ENCODE results near the gene CXCR3. TPM values are rescaled to one million over a fixed set of nuclear protein-coding genes. Genes with fewer than 3 reads are reported as not detected.

CXCR3 gene
- total RNA-seq, 1 experiment from 2014 or later = not detected

- ChIA-PET POLR2A (no interaction called here), CTCF (no interaction called here), RAD21 (ENCODE audit: low non-redundant PET in 1 of 2, low total read pairs in 2 of 2, uncharacterized antibody in 2 of 2, unreplicated experiment in 2 of 2) (no interaction called here)
- ATAC-seq = no peak
- no peak overlapping the region for H2AFZ ChIP-seq (ENCODE audit: low read depth, low read length, poor library complexity, severe bottlenecking)
- no peak overlapping the region for H3K27ac ChIP-seq (ENCODE audit: low read depth, low read length)
- no peaks in the 10 kb centered on the region for H3K4me1 ChIP-seq (ENCODE audit: control insufficient read depth in 1 of 2, insufficient read depth in 2 of 2, low read length in 2 of 2)
- BruUV-seq (replicated peaks) = no TSS peak
- H3K79me2 ChIP-seq (ENCODE audit: insufficient read depth, low read length) = no peaks in the 10 kb centered on the region
- H3K9me2 ChIP-seq (ENCODE audit: insufficient read depth) = no peaks in the 10 kb centered on the region
- intact Hi-C loops (cut with micrococcal nuclease) = no loop called here
- no peak for TF ChIP-seq SP1 (IDR thresholded peaks at IDR 0.05; ENCODE audit: low read depth)
- TF ChIP-seq ATF3 (IDR thresholded peaks at IDR 0.05) = no peak
- TF ChIP-seq ELF1 (IDR thresholded peaks at IDR 0.05; ENCODE audit: borderline replicate concordance, low read depth) = no peak
- no peak for TF ChIP-seq JUND (IDR thresholded peaks at IDR 0.05)
- TF ChIP-seq SIN3A (IDR thresholded peaks at IDR 0.05; ENCODE audit: low read depth) = no peak
- TF ChIP-seq POLR2AphosphoS5 (IDR thresholded peaks at IDR 0.05; ENCODE audit: low read depth, low read length) = no peak
- no peak for TF ChIP-seq TCF7L2 (IDR thresholded peaks at IDR 0.05; ENCODE audit: borderline replicate concordance, extremely low read depth, insufficient read depth, insufficient read length)
- TF ChIP-seq CTCF (IDR thresholded peaks at IDR 0.05 in 2 of 3, conservative IDR thresholded peaks at IDR 0.05 in 1 of 3; ENCODE audit: borderline replicate concordance in 1 of 3, insufficient read depth in 1 of 3, low read depth in 2 of 3, low read length in 2 of 3) = no peak
- no peak for TF ChIP-seq SRF (IDR thresholded peaks at IDR 0.05; ENCODE audit: low read depth)
- TF ChIP-seq POLR2A (IDR thresholded peaks at IDR 0.05; ENCODE audit: borderline replicate concordance, extremely low read depth, insufficient read depth, insufficient read length) = no peak
- TF ChIP-seq MAX (IDR thresholded peaks at IDR 0.05) = no peak
- TF ChIP-seq ZNF274 (IDR thresholded peaks at IDR 0.05; ENCODE audit: low read depth, low read length) = no peak
- no peak for TF ChIP-seq EZH2phosphoT487 (IDR thresholded peaks at IDR 0.05; ENCODE audit: borderline replicate concordance)
- TF ChIP-seq FOSL1 (IDR thresholded peaks at IDR 0.05; ENCODE audit: low read depth) = no peak
- TF ChIP-seq CBX3 (IDR thresholded peaks at IDR 0.05; ENCODE audit: low read depth) = no peak
- no peak for TF ChIP-seq EZH2 (IDR thresholded peaks at IDR 0.05)
- no peak for TF ChIP-seq CEBPB (IDR thresholded peaks at IDR 0.05; ENCODE audit: low read depth)
- TF ChIP-seq ZFX (IDR thresholded peaks at IDR 0.05) = no peak
- no peak overlapping the region for H3K4me2 ChIP-seq (ENCODE audit: low read length)
- no peaks in the 10 kb centered on the region for H3K27me3 ChIP-seq (ENCODE audit: insufficient read depth, low read length)
- H3K4me3 ChIP-seq (replicated peaks in 1 of 2; ENCODE audit: low read depth in 1 of 2, low read length in 2 of 2) = no peak overlapping the region
- no peaks in the 10 kb centered on the region for H3K9me3 ChIP-seq (ENCODE audit: control insufficient read depth in 1 of 2, insufficient read depth in 1 of 2, low read depth in 1 of 2, low read length in 2 of 2)
- H3K36me3 ChIP-seq (ENCODE audit: control insufficient read depth in 1 of 2, insufficient read depth in 2 of 2, low read length in 2 of 2) = no peaks in the 10 kb centered on the region; a peak in 1 of 4 replicates
- no peak for DNase-seq (ENCODE audit: low read depth, low spot score)
- no peak overlapping the region for H3K9ac ChIP-seq (ENCODE audit: low read length)
- H4K20me1 ChIP-seq (ENCODE audit: insufficient read depth) = no peaks in the 10 kb centered on the region
These were observed 11.6 kb downstream of the CXCR3 start for GRCh38 chrX:71606536-71607216.

Measured in HCT116 (cell line).